ENCODE data around the gene ELOVL6. TPM values are rescaled to one million over a fixed set of nuclear protein-coding genes. Genes with fewer than 3 reads are reported as not detected.

The ELOVL6 gene
- total and polyA plus RNA-seq, 4 donors, result 19.5 to 38.8 (median 37.5) TPM

- TF ChIP-seq ZBTB33 (IDR thresholded peaks at IDR 0.05), result no peak
- TF ChIP-seq RAD21 (IDR thresholded peaks at IDR 0.05), result no peak
- TF ChIP-seq FOXA1 (IDR thresholded peaks at IDR 0.05), result no peak
- TF ChIP-seq GABPA (IDR thresholded peaks at IDR 0.05 in 1 of 2, conservative IDR thresholded peaks at IDR 0.05 in 1 of 2), result no peak
- TF ChIP-seq CTCF (IDR thresholded peaks at IDR 0.05; ENCODE audit: low read depth, low read length, missing input control), result no peak
- TF ChIP-seq JUND (IDR thresholded peaks at IDR 0.05), result no peak
- no peak for TF ChIP-seq NR2F2 (IDR thresholded peaks at IDR 0.05)
Observed at GRCh38 chr4:110201502-110201901, 3.1 kb upstream of the ELOVL6 start (continued).

- 66% methylated on average over 2 of the region's 2 CpGs for WGBS
- no peaks in the 10 kb centered on the region for H3K36me3 ChIP-seq (ENCODE audit: control insufficient read depth in 4 of 4, insufficient read depth in 3 of 4, low read depth in 1 of 4, low read length in 3 of 4)
- no peaks in the 10 kb centered on the region for H3K9me3 ChIP-seq (ENCODE audit: control insufficient read depth in 4 of 4, low read length in 3 of 4)
- TF ChIP-seq SP1 (IDR thresholded peaks at IDR 0.05) (no peak), NR2F2 (IDR thresholded peaks at IDR 0.05) (no peak), TAF1 (conservative IDR thresholded peaks at IDR 0.05) (no peak), FOXA2 (IDR thresholded peaks at IDR 0.05) (no peak), YY1 (IDR thresholded peaks at IDR 0.05) (no peak), ATF3 (IDR thresholded peaks at IDR 0.05) (no peak), ZBTB33 (IDR thresholded peaks at IDR 0.05) (no peak), RAD21 (IDR thresholded peaks at IDR 0.05) (no peak), JUND (IDR thresholded peaks at IDR 0.05) (no peak), GABPA (IDR thresholded peaks at IDR 0.05 in 1 of 2, conservative IDR thresholded peaks at IDR 0.05 in 1 of 2) (no peak), MAX (IDR thresholded peaks at IDR 0.05) (no peak), HNF4G (IDR thresholded peaks at IDR 0.05) (no peak), FOXA1 (IDR thresholded peaks at IDR 0.05) (no peak), CTCF (IDR thresholded peaks at IDR 0.05; ENCODE audit: low read depth, low read length, missing input control) (no peak), RXRA (IDR thresholded peaks at IDR 0.05) (no peak), EGR1 (IDR thresholded peaks at IDR 0.05; ENCODE audit: low read depth in 2 of 2) (no peak), REST (IDR thresholded peaks at IDR 0.05) (no peak), HNF4A (conservative IDR thresholded peaks at IDR 0.05) (no peak)
- H3K4me3 ChIP-seq (ENCODE audit: low read depth in 1 of 3, low read length in 3 of 3), result no peak overlapping the region
- no peak overlapping the region for H3K9ac ChIP-seq (ENCODE audit: low read depth in 1 of 2, low read length in 2 of 2)
- DNase-seq (ENCODE audit: low spot score), result no peak
- H3K4me1 ChIP-seq (ENCODE audit: control insufficient read depth in 4 of 4, insufficient read depth in 4 of 4, low read length in 3 of 4), result peaks cover 4 to 16% (median 7%) of the 10 kb centered on the region in 4 donors
- H3K27ac ChIP-seq (ENCODE audit: low read depth in 1 of 2, low read length in 2 of 2), result no peak overlapping the region
- H3K27me3 ChIP-seq (ENCODE audit: control insufficient read depth in 4 of 4, insufficient read depth in 4 of 4, low read length in 3 of 4), result no peaks in the 10 kb centered on the region
Observed at GRCh38 chr4:110200689-110201088, 2.3 kb upstream of the ELOVL6 start.
